H1 (cell line): ENCODE results near the gene LHPP. TPM values are rescaled to one million over a fixed set of nuclear protein-coding genes. Genes with fewer than 3 reads are reported as not detected.

Source experiments
- CTCF ChIA-PET: fragments of 300-600 bp; sonication (Branson Sonifier 250); formaldehyde crosslinking; loops from one replicate; lab custom pipeline; 2021; ENCODE audit not compliant: partially characterized antibody; lab: Charles Lee
- POLR2A ChIA-PET: fragments of 300-600 bp; sonication (Branson Sonifier 250); formaldehyde crosslinking; loops from one replicate; lab custom pipeline; 2021; ENCODE audit warnings: inconsistent platforms; ENCODE audit not compliant: partially characterized antibody; lab: Charles Lee
- DNase-seq, 2 experiments: peaks; one replicate each; pipeline versions ENCODE4 v3.0.0 to v3.0.0-alpha.2; 2010 to 2022; ENCODE audit warnings: low spot score in 2 of 2, low read depth in 1 of 2, mixed read lengths in 1 of 2
- FAIRE-seq: peaks from 2 replicates; lab custom pipeline; 2011; peaks lifted over from hg19 to GRCh38; lab: Jason Lieb, UNC
- H2AFZ ChIP-seq: 2 replicates; pipeline ENCODE4 v1.8.1; 2012; ENCODE audit warnings: low read length, inconsistent platforms
- H2AK5ac ChIP-seq: 2 replicates; pipeline ENCODE4 v1.6.1; 2013; ENCODE audit warnings: low read depth, low read length
- H2BK120ac ChIP-seq: replicated peaks from 2 replicates; pipeline ENCODE3; 2013; ENCODE audit warnings: low read depth, low read length, inconsistent platforms
- H2BK12ac ChIP-seq: 2 replicates; pipeline ENCODE4 v1.6.1; 2013; ENCODE audit warnings: low read depth, low read length
- H2BK15ac ChIP-seq: 2 replicates; pipeline ENCODE4 v1.6.1; 2013; ENCODE audit warnings: low read length
- H2BK20ac ChIP-seq: 2 replicates; pipeline ENCODE4 v1.6.1; 2013; ENCODE audit warnings: low read length
- H2BK5ac ChIP-seq: 2 replicates; pipeline ENCODE4 v1.6.1; 2013; ENCODE audit warnings: low read depth, low read length
- H3K14ac ChIP-seq: 2 replicates; pipeline ENCODE4 v1.6.1; 2013; ENCODE audit warnings: inconsistent platforms; ENCODE audit not compliant: insufficient read length
- H3K18ac ChIP-seq: 2 replicates; pipeline ENCODE4 v1.6.1; 2013; ENCODE audit warnings: low read length; ENCODE audit errors: extremely low read depth
- H3K23ac ChIP-seq: 2 replicates; pipeline ENCODE4 v1.6.1; 2013; ENCODE audit warnings: inconsistent platforms; ENCODE audit not compliant: insufficient read length
- H3K23me2 ChIP-seq: 2 replicates; pipeline ENCODE4 v1.6.1; 2013; ENCODE audit warnings: low read depth, low read length
- H3K27ac ChIP-seq: 2 replicates; pipeline ENCODE4 v1.6.1; 2011; ENCODE audit warnings: low read depth, low read length, inconsistent platforms
- H3K27me3 ChIP-seq, 4 experiments: replicated peaks in 1 of 4; 1 replicate in 1 of 4; 2 replicates in 3 of 4; pipeline versions ENCODE4 v1.6.1 to v1.8.1; 2011 to 2013; ENCODE audit warnings: low read length in 3 of 4, mild to moderate bottlenecking in 3 of 4, inconsistent platforms in 2 of 4, mixed read lengths in 2 of 4, moderate library complexity in 1 of 4; ENCODE audit not compliant: control insufficient read depth in 3 of 4, insufficient read depth in 3 of 4; ENCODE audit errors: extremely low read depth in 1 of 4
- H3K36me3 ChIP-seq, 4 experiments: 2 replicates each; pipeline versions ENCODE4 v1.6.1 to v1.8.1; 2011 to 2013; ENCODE audit warnings: mild to moderate bottlenecking in 4 of 4, low read length in 3 of 4, moderate library complexity in 2 of 4, control low read depth in 1 of 4, inconsistent platforms in 1 of 4; ENCODE audit not compliant: insufficient read depth in 4 of 4, control insufficient read depth in 2 of 4
- H3K4ac ChIP-seq: replicated peaks from 2 replicates; pipeline ENCODE3; 2013; ENCODE audit warnings: low read length, low read depth, mixed read lengths, inconsistent platforms; ENCODE audit not compliant: insufficient read length
- H3K4me1 ChIP-seq, 4 experiments: replicated peaks in 1 of 4; 1 replicate in 1 of 4; 2 replicates in 3 of 4; pipeline versions ENCODE4 v1.6.1 to v1.8.1; 2011 to 2013; ENCODE audit warnings: low read length in 3 of 4, inconsistent platforms in 2 of 4, mixed read lengths in 1 of 4; ENCODE audit not compliant: insufficient read depth in 4 of 4, control insufficient read depth in 3 of 4
- H3K4me2 ChIP-seq, 2 experiments: 2 replicates each; pipeline versions ENCODE4 v1.6.1 to v1.8.1; 2011 to 2013; ENCODE audit warnings: low read depth in 2 of 2, low read length in 2 of 2, control low read depth in 1 of 2, inconsistent platforms in 1 of 2, mild to moderate bottlenecking in 1 of 2; ENCODE audit not compliant: insufficient read depth in 1 of 2
- H3K4me3 ChIP-seq, 4 experiments: fragments of 200-600, 300-600 bp in 1 of 4; sonication (generic), shearing (Covaris generic), sonication (Bioruptor Twin) in 1 of 4; 2 replicates each; pipeline versions ENCODE4 v1.5.1 to v1.8.1; 2011 to 2016; ENCODE audit warnings: low read length in 4 of 4, low read depth in 3 of 4, control low read depth in 2 of 4, inconsistent platforms in 2 of 4, mild to moderate bottlenecking in 2 of 4, mixed read lengths in 1 of 4, moderate library complexity in 1 of 4; ENCODE audit not compliant: insufficient read depth in 2 of 4; ENCODE audit errors: extremely low read depth in 1 of 4
- H3K56ac ChIP-seq: replicated peaks from 2 replicates; pipeline ENCODE3; 2013; ENCODE audit warnings: low read depth, mild to moderate bottlenecking, mixed read lengths, low read length, inconsistent platforms; ENCODE audit not compliant: insufficient read length
- H3K79me1 ChIP-seq: 2 replicates; pipeline ENCODE4 v1.6.1; 2013; ENCODE audit warnings: low read depth, low read length, control low read depth
- H3K79me2 ChIP-seq, 2 experiments: 2 replicates each; pipeline versions ENCODE4 v1.6.1 to v1.8.1; 2012 to 2013; ENCODE audit warnings: low read length in 2 of 2, mild to moderate bottlenecking in 2 of 2, inconsistent platforms in 1 of 2; ENCODE audit not compliant: insufficient read depth in 2 of 2, control insufficient read depth in 1 of 2
- H3K9ac ChIP-seq, 4 experiments: replicated peaks in 1 of 4; 1 replicate in 1 of 4; 2 replicates in 3 of 4; pipeline versions ENCODE4 v1.6.1 to v1.8.1; 2011 to 2013; ENCODE audit warnings: low read depth in 3 of 4, low read length in 3 of 4, control low read depth in 2 of 4, mild to moderate bottlenecking in 2 of 4, moderate library complexity in 2 of 4, inconsistent platforms in 1 of 4; ENCODE audit errors: extremely low read depth in 1 of 4
- H3K9me3 ChIP-seq, 2 experiments: 2 replicates each; pipeline versions ENCODE4 v1.6.1 to v1.8.1; 2012 to 2013; ENCODE audit warnings: mild to moderate bottlenecking in 2 of 2, moderate library complexity in 2 of 2, control low read depth in 1 of 2, inconsistent platforms in 1 of 2, low read depth in 1 of 2, low read length in 1 of 2, mixed read lengths in 1 of 2; ENCODE audit not compliant: insufficient read depth in 2 of 2
- H4K20me1 ChIP-seq, 2 experiments: replicated peaks in 1 of 2; 2 replicates each; pipeline versions ENCODE3 to v1.8.1; 2011 to 2013; ENCODE audit warnings: inconsistent platforms in 2 of 2, low read length in 2 of 2, mild to moderate bottlenecking in 1 of 2; ENCODE audit not compliant: insufficient read depth in 2 of 2, control insufficient read depth in 1 of 2
- H4K5ac ChIP-seq: 2 replicates; pipeline ENCODE4 v1.6.1; 2013; ENCODE audit warnings: low read length, low read depth, mixed read lengths, inconsistent platforms; ENCODE audit not compliant: insufficient read length
- H4K8ac ChIP-seq: 2 replicates; pipeline ENCODE4 v1.8.0; 2013; ENCODE audit warnings: mild to moderate bottlenecking, moderate library complexity, low read length, inconsistent platforms; ENCODE audit not compliant: insufficient read depth; ENCODE audit errors: extremely low read depth
- H4K91ac ChIP-seq: replicated peaks from 2 replicates; pipeline ENCODE3; 2013; ENCODE audit warnings: low read length, mixed read lengths, inconsistent platforms; ENCODE audit not compliant: insufficient read length
- ASH2L ChIP-seq: fragments of 200-600, 300-600 bp; sonication (generic); IDR thresholded peaks from one replicate; pipeline ENCODE4 v1.7.1; 2017; ENCODE audit warnings: low read length
- CHD1 ChIP-seq: IDR thresholded peaks from 2 replicates; pipeline ENCODE4 v1.6.1; 2012; ENCODE audit warnings: low read depth, low read length, improper control_type of control experiment
- EP300 ChIP-seq, 2 experiments: IDR thresholded peaks; 1 replicate in 1 of 2; 2 replicates in 1 of 2; pipeline ENCODE4 v1.6.1; 2011 to 2012; ENCODE audit warnings: low read depth in 2 of 2, low read length in 2 of 2, mild to moderate bottlenecking in 2 of 2, borderline replicate concordance in 1 of 2, inconsistent platforms in 1 of 2, moderate library complexity in 1 of 2
- JUND ChIP-seq: IDR thresholded peaks from 2 replicates; pipeline ENCODE4 v1.6.1; 2011; ENCODE audit warnings: mild to moderate bottlenecking, improper control_type of control experiment, low read length
- NANOG ChIP-seq: IDR thresholded peaks from 2 replicates; pipeline ENCODE4 v1.6.1; 2011; ENCODE audit warnings: low read length, low read depth, mild to moderate bottlenecking, inconsistent platforms; ENCODE audit not compliant: insufficient read depth, poor library complexity, severe bottlenecking
- POLR2A ChIP-seq, 2 experiments: IDR thresholded peaks; 1 replicate in 1 of 2; 2 replicates in 1 of 2; pipeline ENCODE4 v1.6.1; 2011; ENCODE audit warnings: low read depth in 2 of 2, low read length in 2 of 2, mild to moderate bottlenecking in 2 of 2; ENCODE audit errors: control extremely low read depth in 1 of 2
- RXRA ChIP-seq: IDR thresholded peaks from 2 replicates; pipeline ENCODE4 v1.6.1; 2011; ENCODE audit warnings: low read depth, mild to moderate bottlenecking, low read length, moderate library complexity; ENCODE audit not compliant: insufficient read depth
- SIN3A ChIP-seq, 2 experiments: IDR thresholded peaks in 1 of 2; conservative IDR thresholded peaks in 1 of 2; 2 replicates each; pipeline ENCODE4 v1.6.1; 2011 to 2012; ENCODE audit warnings: low read length in 2 of 2, improper control_type of control experiment in 1 of 2, low read depth in 1 of 2, mild to moderate bottlenecking in 1 of 2
- SIRT6 ChIP-seq: IDR thresholded peaks from one replicate; pipeline ENCODE4 v1.7.1; 2012; ENCODE audit warnings: low read length, inconsistent platforms
- SP2 ChIP-seq: IDR thresholded peaks from 2 replicates; pipeline ENCODE4 v1.6.1; 2012; ENCODE audit warnings: mild to moderate bottlenecking, low read length, inconsistent platforms
- TAF7 ChIP-seq: optimal IDR thresholded peaks from 2 replicates; pipeline ENCODE3; 2011; ENCODE audit warnings: low read depth, mild to moderate bottlenecking, inconsistent platforms, low read length, moderate library complexity, borderline replicate concordance
- WGBS, 2 experiments: shearing (Covaris generic) in 1 of 2; methylation state at CpG; one replicate each; pipeline versions ENCODE4 v1.1.6 to v1.1.7; 2013 to 2015; ENCODE audit warnings: low lambda C conversion rate in 2 of 2, mixed read lengths in 2 of 2, inconsistent platforms in 1 of 2, low coverage in 1 of 2, missing lambda C conversion rate in 1 of 2; ENCODE audit not compliant: insufficient replicate concordance in 2 of 2, insufficient coverage in 1 of 2, insufficient read length in 1 of 2; ENCODE audit errors: extremely low coverage in 1 of 2, missing lambda C conversion rate in 1 of 2; 5-methylcytosine and 5-hydroxymethylcytosine counted together
- polyA plus RNA-seq, 7 experiments: library from polyadenylated mRNA; depleted of rRNA in 3 of 7; stranded (reverse) in 5 of 7; unstranded in 2 of 7; fragments of >200 nt in 5 of 7; fragments of 200-250 nt in 2 of 7; gene quantifications; 1 replicate in 5 of 7; 2 replicates in 1 of 7; 4 replicates in 1 of 7; pipeline versions ENCODE4 v1.2.1 to v1.2.3, GENCODE V29; 2011 to 2013; ENCODE audit warnings: missing spikeins in 2 of 7, mixed read lengths in 2 of 7
- total RNA-seq: library from RNA; stranded (reverse); fragmentation: NEBNext Ultra II Directional; extraction: Animal tissue kit (Norgen Biotek cat#: 25700); gene quantifications from 2 replicates; pipeline ENCODE4 v1.2.1, GENCODE V29; 2021

LHPP gene
- total and polyA plus RNA-seq, 2 of the 8 experiments (the other 6 are each of a cell fraction or from before 2014, with no cell fraction given), result 26.0 to 45.0 TPM

GRCh38 chr10:124464028-124464965 is 2.7 kb downstream of the LHPP start:
- H3K79me2 ChIP-seq, result peaks cover 0 to 15% of the 10 kb centered on the region in 2 experiments; a peak in 2 of 4 replicates
- H2BK12ac ChIP-seq, result peak overlapping the region; percentile 13; the same call in 1 of the 2 replicates
- H2BK20ac ChIP-seq, result no peak overlapping the region
- H2BK120ac ChIP-seq, result no peak overlapping the region
- H3K23me2 ChIP-seq, result peaks cover 5% of the 10 kb centered on the region
- H2BK15ac ChIP-seq, result no peak overlapping the region
- H3K79me1 ChIP-seq, result peaks cover 3% of the 10 kb centered on the region
- no peak overlapping the region for H3K27ac ChIP-seq
- no peak overlapping the region for H3K4ac ChIP-seq
- no peak overlapping the region for H2AFZ ChIP-seq
- DNase-seq (no peak), FAIRE-seq (no peak)
- no peak overlapping the region for H4K8ac ChIP-seq
- H3K36me3 ChIP-seq, result no peaks in the 10 kb centered on the region
- H2BK5ac ChIP-seq, result peak overlapping the region; percentile 10; the same call in 1 of the 2 replicates
- ChIA-PET POLR2A (interaction anchor here (0.8 to 3.4 kb wide), 9 partner anchors 10 to 72 kb away, joined by 3 to 20 read pairs (median 4); partner anchors contain the start of gene OAT), CTCF (interaction anchor here (0.5 to 1.3 kb wide), 4 partner anchors 11 to 14 kb away, joined by 3 to 4 read pairs (median 4); no protein-coding TSS in a partner anchor)
- peaks cover 16 to 44% (median 24%) of the 10 kb centered on the region in 4 experiments for H3K4me1 ChIP-seq
- H4K20me1 ChIP-seq, result peaks cover 0 to 4% of the 10 kb centered on the region in 2 experiments
- no peak overlapping the region for H3K14ac ChIP-seq
- 87% methylated on average over 9 of the region's 9 CpGs; no CpG with 5 or more reads in 1 of the 2 experiments for WGBS, 2 experiments
- no peak overlapping the region for H3K18ac ChIP-seq
- no peak overlapping the region for H3K9ac ChIP-seq
- H2AK5ac ChIP-seq, result peak overlapping the region; percentile 86; the same call in 1 of the 2 replicates
- no peak overlapping the region for H4K5ac ChIP-seq
- no peak overlapping the region for H3K56ac ChIP-seq
- peak overlapping the region in 1 of 2 experiments; percentile 57; a peak in 1 of 4 replicates for H3K4me2 ChIP-seq
- peak overlapping the region; percentile 77 for H4K91ac ChIP-seq
- H3K9me3 ChIP-seq, result no peaks in the 10 kb centered on the region
- no peak overlapping the region for H3K4me3 ChIP-seq
- H3K27me3 ChIP-seq, result no peaks in the 10 kb centered on the region
- H3K23ac ChIP-seq, result no peak overlapping the region
- TF ChIP-seq TAF7 (no peak), SIRT6 (no peak), EP300 (IDR thresholded peaks at IDR 0.05; ENCODE audit: borderline replicate concordance in 1 of 2, low read depth in 2 of 2, low read length in 2 of 2) (no peak), ASH2L (no peak), RXRA (no peak), NANOG (no peak), SIN3A (conservative IDR thresholded peaks at IDR 0.05 in 1 of 2, IDR thresholded peaks at IDR 0.05 in 1 of 2; ENCODE audit: low read depth in 1 of 2, low read length in 2 of 2) (no peak), CHD1 (no peak), JUND (no peak), POLR2A (IDR thresholded peaks at IDR 0.05; ENCODE audit: control extremely low read depth in 1 of 2, low read depth in 2 of 2, low read length in 2 of 2) (no peak), SP2 (no peak)
